Frontal cortex (tissue), 4 donors: ENCODE data around the gene INTS6. TPM values are rescaled to one million over a fixed set of nuclear protein-coding genes. Genes with fewer than 3 reads are reported as not detected.

ENCODE experiments used
- DNase-seq, 2 donors: peaks; one replicate each; pipeline ENCODE4 v3.0.0; 2012; ENCODE audit warnings: low spot score in 2 of 2
- FAIRE-seq: peaks from 2 replicates; lab custom pipeline; 2012; peaks lifted over from hg19 to GRCh38; lab: Jason Lieb, UNC
- total RNA-seq: library from RNA; depleted of rRNA; stranded (reverse); fragments of >200 nt; gene quantifications from one replicate; pipeline ENCODE4 v1.2.3, GENCODE V29; 2014
- donor health status: control.
- donor health status: control.
- donor health status: control.

The INTS6 gene, protein sequence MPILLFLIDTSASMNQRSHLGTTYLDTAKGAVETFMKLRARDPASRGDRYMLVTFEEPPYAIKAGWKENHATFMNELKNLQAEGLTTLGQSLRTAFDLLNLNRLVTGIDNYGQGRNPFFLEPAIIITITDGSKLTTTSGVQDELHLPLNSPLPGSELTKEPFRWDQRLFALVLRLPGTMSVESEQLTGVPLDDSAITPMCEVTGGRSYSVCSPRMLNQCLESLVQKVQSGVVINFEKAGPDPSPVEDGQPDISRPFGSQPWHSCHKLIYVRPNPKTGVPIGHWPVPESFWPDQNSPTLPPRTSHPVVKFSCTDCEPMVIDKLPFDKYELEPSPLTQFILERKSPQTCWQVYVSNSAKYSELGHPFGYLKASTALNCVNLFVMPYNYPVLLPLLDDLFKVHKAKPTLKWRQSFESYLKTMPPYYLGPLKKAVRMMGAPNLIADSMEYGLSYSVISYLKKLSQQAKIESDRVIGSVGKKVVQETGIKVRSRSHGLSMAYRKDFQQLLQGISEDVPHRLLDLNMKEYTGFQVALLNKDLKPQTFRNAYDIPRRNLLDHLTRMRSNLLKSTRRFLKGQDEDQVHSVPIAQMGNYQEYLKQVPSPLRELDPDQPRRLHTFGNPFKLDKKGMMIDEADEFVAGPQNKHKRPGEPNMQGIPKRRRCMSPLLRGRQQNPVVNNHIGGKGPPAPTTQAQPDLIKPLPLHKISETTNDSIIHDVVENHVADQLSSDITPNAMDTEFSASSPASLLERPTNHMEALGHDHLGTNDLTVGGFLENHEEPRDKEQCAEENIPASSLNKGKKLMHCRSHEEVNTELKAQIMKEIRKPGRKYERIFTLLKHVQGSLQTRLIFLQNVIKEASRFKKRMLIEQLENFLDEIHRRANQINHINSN
- 39.9 TPM for total RNA-seq

DNA sequence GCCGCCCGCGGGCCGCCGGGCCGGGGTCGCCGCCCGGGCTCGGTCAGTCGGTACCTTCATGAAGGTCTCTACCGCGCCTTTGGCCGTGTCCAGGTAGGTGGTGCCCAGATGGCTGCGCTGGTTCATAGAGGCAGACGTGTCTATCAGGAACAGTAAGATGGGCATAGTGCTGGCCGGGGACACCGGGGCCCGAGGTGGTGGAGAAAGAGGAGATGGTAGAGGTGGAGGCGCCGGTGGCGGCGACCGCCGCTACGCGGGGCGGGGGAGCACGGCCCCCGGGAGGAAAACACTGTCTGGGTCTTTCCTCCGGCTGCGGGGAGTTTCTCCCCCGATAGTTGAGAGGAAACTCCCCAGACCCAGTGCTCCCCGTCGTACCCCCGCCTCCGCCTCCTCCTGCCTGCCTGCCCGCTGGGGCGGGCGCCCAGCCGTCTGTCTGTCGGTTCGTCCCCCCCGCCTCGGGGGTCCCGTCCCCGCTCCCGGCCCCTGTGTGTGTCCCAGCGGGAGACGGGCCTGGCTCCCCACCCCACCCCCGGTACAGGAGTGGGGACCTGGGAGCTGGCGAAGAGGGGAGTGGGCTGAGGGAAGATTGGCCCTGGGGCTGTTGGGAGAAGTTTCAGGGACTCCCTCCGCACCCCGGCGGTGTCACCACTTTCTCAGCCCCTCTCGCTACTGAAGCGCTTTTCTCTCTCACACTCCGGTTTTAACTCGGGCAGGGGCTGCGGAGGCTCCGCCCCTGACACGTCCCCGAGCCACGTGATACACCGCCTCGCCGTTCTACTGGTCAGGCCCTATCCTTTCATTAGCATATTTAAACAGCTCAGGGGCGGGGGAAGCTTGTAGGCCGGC, at the start of gene INTS6:
Gene INTS6 (minus strand): TSS at position 676 of the 846 bp plus-strand sequence. CDS start 511 bp downstream, at position 165.
- FAIRE-seq (peak; percentile 88), DNase-seq (peak in 1 of 2 donors; percentile 20)

DNA sequence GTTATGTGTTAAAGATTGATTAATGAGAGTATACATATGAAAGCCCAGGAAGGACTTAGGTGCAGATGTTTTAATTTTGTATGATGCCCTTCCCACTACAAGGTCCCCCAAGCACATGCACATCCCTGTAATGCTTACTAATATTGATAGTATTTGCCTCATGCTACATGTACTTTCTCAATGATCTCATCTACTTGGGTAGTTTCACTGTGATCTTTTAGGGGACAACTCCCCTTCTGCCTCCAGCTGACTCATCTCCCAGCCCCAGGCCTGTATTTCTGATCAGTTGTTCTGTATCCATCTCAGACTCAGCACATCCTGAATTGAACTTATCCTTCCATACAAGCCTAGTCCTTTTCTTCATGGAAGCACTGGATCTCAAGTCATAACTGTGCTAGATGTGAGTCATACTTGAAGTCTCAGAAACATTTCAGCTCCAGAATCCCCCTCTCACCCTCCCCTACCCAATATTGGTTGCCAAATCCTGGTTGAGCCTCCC, 49.4 kb upstream of the INTS6 start:
- FAIRE-seq, result no peak
- no peak for DNase-seq

DNA sequence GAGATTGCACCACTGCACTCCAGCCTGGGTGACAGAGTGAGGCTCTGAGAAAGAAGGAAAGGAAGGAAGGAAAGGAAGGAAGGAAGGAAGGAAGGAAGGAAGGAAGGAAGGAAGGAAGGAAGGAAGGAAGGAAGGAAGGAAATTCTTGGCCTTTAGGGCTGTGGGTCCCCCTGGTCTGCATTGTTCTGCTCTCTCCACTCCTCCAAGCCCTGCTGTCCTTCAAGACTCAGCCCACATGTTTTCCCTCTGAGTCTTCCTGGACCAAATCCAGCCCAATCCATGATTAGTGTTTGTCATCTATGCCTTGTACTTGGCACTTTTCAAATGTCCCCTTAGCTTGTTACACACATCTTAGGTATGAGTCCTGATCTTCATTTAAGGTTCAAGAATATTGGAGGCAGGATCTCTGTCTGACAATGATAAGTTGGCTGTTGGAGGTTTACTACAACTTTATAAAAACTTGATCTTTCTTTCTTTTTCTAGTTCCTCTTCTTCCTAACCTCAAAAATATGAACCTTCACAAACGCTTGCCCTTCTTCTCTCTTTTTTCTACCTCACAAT, 48.8 kb upstream of the INTS6 start:
- FAIRE-seq (no peak), DNase-seq (no peak)

DNA sequence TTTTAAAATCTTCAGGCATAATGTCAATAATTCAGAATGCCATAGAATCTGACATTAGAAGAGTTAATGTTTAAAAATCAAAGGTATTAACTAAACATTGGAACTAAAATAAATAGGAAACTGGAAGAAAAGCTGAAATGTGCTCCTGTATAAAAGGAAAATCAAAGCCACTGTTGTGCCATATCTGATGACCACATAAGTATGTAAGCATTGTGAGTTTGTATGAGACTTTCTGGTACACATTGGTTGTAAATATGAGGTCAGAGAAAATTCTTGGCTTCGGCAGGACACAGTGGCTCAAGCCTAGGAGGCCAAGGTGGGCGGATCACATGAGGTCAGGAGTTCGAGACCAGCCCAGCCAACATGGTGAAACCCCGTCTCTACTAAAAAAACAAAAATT, 48.3 kb upstream of the INTS6 start:
- DNase-seq (no peak), FAIRE-seq (no peak)

DNA sequence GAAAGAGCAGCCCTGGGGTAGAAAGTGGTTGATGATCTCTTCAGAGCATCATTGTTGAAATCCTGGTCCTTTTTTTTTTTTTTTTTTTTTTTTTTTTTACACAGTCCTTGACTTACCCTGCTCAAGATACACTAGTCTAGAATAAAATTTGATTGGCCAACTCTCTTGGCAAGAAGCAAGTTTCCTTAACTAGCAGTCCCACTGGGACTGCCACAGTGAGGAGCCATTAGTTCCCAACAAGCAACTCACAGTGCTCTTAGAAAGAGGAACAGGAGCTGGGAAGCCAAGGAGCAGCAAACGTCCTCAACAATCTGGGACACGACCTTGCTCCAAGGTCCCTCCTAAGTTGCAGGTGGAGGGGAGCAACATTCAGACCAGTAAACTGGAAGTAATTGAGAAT, 47.9 kb upstream of the INTS6 start:
- no peak for DNase-seq
- no peak for FAIRE-seq

DNA sequence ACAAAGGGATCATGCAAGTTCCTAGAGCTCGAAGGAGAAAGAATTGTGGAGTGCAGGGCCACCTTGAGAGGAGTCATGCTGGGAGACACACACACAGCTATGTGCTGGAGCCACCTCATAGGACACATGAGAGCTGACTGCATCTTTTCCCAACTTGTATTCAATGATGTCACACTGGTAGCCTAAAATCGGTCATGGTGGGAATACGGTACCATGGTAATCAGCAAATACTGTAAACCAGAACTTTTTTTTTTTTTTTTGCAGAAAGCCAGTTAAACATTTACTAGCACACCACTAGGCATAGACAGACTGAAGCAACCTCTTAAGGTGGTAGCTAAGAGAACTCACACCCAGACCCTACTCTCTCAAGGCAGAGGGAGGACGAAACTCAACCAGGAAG, 47.0 kb upstream of the INTS6 start:
- no peak for DNase-seq
- FAIRE-seq, result no peak

DNA sequence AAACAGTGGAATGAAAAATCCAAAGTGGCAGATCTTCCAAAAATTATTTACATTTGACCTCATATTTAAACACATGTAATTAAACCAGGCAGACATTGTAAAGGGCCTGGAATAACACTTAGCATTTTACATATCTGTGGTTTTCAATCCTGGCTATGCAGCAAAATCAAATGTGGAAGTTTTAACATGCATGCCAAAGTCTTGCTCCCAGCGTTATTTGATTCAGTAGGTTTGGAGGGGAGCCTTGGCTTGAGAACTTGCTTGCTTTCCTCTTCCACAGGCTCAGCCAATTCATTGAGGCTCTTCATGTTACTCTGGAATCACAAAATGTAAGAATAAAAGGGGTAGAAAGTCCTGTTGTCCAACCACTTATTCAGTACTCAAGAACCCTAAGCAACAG, 42.5 kb upstream of the INTS6 start:
- FAIRE-seq (no peak), DNase-seq (no peak)

DNA sequence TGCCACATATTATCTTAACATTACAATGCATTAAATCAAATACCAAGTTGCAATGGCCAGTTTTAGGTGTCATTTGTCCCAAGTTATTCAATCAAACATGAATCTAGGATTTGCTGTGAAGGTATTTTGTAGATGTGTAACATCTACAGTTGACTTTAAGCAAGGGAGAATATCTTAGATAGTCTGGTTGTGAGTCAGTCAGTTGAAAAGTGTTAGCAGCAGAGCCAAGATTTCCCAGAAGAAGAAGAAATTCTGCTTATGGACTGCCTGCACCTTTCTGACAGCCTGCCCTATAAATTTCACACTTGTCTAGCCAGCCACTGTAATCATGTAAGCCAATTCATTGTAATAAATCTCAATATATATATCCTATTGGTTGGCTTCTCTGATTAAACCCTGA, 41.3 kb upstream of the INTS6 start:
- no peak for FAIRE-seq
- no peak for DNase-seq

DNA sequence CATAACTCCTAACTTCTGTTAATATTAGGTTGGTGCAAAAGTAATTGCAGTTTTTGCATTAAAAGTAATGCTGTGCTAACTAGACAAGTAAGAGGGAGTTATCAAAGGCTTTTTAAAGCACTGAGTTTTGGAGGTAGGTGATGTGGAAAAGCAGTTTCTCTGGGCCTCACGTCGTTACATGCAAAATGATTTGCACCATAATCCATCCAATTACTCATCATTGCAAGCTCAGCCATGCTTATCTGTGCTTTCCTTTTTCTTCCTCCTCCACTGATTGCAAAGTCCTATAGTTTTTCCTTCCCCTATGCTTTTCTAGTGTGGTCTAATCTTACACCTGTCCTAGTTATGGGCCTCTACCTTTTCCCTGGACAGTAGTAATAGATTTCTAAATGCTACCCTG, 35.4 kb upstream of the INTS6 start:
- FAIRE-seq (no peak), DNase-seq (no peak)

DNA sequence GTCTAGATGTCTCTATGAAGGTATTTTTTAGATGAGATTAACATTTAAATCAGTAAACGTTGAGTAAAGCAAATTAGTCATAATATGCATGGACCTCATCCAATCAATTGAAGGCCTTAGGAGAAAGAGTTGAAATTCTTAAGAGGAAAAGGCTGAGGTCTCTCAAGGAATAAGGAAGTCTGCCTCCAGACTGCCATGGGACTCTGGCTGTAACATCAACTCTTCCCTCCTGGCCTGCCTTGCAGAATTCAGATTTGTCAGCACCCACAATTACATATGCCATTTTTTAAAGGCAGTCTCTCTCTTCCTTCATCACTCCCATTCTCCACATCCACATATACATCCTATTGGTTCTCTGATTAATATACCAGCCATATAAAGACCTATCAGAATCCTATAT, 28.8 kb upstream of the INTS6 start:
- no peak for DNase-seq
- no peak for FAIRE-seq

DNA sequence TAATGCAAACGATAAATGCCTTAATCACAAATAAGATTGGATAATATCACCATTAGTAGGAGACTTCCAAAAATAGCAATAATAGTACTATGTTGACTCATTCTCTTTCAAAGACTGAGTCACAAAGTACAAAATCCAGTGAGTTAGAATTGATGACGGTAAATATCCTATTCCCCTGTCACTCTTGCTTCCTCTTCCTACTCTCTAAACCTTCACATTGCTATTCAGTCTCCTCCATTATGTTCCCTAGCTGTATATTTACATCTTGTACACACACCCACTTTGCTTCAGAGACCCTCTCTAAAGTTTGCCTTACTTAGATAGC, 26.3 kb upstream of the INTS6 start:
- no peak for FAIRE-seq
- DNase-seq, result no peak

DNA sequence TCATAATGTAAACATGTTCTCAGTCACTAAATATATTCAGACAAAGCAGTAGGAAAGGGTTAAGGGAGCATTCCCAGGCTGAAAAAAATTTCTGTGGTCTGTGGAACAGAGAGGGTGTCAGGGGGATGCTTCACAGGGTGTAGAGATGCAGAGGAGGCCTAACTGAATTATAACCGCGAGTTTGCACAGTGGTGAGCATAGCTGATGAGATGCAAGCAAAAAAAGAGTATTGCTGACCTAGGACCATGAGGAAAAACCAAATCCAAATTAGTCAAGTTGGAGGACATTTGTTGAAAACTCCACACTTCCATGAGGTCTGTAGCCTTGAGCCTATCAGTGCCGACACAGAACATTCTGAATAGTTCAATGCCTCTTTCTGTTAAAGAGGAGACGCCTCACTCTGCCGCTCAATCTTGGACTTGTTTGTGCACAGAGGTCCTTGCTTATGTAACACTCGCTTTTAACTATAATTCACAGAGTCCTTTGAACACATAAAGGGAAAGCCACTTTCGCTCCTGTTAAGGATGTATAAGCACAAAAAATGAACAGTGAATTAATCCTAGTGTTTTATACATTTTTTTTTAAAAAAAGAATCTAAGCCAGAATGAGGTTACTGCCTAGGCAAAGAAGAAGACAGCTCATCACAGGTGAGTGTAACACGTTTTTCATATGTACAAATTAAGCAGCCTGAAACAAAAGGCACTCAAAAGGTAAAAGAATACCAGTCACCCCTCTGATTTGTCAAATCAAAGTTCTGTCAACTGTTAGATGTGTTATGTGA, 25.8 kb upstream of the INTS6 start:
- no peak for FAIRE-seq
- DNase-seq, result no peak

DNA sequence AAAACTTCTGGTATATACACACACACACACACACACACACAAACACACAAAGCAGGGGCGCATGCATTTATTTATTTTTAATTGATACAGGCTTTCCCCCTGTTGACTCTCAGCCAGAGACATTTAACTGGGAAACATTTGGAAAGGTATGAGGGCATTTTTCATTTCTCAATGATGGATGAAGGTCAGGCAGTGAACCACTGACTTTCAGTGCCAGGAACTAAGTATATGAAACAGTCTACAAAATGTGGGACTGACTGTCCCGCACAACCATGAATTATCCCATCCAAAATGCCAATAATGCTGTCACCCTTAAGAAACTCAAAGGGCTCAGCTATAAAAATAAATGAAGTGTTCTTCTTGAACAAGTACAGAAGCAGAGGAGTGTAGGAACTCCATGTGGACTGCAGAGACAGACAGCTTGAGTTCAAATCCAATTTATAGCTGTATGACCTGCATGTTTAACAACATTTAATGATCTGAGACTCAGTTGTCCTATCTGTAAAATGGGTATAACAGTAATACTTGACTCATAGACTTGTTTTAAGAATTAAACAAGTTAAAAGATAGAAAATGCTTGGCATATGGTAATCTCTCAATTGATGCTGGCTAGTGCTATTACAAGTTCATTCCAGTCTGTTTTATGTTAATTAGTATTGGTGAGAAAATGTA, 25.0 kb upstream of the INTS6 start:
- no peak for FAIRE-seq

DNA sequence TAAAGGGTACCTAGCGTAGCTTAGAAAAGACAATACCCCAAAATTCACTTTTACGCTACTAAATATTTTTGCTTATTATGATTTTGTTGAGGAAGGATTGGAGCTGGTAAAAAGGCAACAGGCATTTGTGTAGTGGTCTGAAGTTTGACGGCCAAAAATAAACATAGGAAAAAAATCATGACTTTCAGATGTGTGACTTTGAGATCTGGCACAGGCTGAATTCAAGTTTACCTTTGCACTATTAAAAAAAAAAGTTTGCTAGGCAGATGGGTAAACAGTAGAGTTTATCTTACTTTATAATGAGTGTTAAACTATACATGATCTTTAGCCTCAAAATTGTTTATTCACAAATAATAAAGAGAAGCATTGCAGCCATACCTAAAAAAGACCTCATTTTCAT, 24.3 kb upstream of the INTS6 start:
- FAIRE-seq (no peak), DNase-seq (no peak)

More for the DNA sequence above, 25.0 kb upstream of the INTS6 start:
- DNase-seq, result no peak

DNA sequence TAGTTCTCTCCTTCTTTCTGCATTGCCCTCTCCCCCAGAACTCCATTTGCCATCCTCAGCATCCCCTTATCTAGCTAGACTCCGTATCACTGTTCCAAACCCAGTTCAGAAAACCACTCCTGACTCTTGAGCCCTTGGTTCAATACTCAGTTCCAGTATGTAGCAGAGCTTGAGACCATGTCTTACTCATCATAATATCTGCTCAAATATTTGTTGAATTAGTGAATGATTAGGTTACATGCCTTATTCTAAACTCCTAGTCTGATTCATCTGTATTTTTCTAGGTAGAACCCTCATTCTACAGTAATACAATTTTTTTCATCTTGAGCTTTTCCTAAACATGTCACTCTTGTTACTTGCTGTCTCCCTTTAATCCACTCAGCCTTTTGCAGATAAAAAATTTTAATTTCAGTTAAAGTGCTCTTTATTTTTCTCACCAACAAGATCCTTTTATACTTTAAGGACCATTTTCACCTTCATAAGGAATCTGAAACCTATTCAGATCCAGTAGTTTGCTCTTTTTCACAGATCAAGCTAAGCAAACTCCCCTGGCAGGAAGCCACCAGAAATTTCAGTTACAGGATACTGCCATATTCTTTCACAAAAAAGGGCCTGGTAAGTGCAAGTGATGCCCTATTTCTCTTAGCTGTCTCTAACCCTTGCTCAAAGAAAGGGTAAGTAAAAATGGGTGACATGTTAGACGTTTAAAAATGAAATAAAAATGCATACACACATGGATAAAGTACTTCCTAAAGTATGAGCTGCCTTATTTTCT, 23.1 kb upstream of the INTS6 start:
- DNase-seq, result no peak
- no peak for FAIRE-seq

DNA sequence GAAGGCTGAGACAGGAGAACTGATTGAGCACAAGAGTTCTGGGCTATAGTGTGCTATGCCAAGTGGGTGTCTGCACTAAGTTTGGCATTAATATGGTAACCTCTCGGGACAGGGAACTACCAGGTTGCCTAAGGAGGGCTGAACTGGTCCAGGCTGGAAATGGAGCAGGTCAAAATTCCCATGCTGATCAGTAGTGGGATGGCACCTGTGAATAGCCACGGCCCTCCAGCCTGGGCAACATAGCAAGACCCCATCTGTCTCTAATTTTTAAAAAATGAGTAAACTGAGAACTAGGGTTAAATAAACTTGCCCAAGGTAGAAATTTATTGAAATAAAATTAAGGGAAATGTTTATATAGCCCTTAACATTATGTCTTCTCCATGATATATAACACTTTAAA, 17.0 kb upstream of the INTS6 start:
- no peak for FAIRE-seq
- no peak for DNase-seq

DNA sequence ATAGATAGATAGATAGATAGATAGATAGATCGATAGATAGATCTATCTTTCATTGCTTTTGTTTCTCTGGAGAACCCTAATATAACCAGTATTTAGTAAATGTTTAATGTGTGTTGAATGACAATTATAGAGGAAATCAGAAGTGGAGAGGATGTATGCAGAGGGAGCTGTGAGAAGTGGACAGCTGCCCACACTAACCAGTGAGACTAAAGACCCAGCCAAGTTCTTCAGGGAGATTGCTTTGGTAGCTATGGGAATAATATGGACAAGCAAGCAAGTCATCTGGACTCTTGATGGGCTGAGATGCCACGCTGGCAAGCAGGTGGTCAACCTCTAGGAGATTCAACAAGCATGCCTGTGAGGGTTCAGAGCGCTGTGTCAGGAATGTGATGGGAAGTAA, 14.9 kb upstream of the INTS6 start:
- FAIRE-seq (no peak), DNase-seq (no peak)

DNA sequence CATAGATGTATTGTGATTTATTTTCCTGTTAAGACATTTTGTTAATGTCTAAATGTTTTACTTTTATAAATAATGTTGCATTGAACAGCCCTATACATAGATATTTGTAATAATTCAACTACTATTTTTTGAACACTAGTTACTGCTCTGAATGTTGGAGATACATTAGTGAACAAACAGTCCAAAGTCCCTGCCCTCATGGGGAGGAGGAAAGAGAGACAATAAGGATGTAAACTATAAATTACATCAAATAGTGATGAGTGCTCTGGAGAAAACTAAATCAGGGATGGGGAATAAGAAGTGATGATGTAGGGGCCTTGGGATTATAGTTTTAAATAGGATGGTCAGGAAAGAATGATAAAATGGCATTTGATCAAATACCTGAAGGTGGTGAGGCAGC, 12.3 kb upstream of the INTS6 start:
- DNase-seq (no peak), FAIRE-seq (peak; percentile 70)
